ENCODE results near the gene MC2R.
A peak's percentile ranks its signal among the peaks of the same experiment; 100 is the strongest.

Gene MC2R

DNA sequence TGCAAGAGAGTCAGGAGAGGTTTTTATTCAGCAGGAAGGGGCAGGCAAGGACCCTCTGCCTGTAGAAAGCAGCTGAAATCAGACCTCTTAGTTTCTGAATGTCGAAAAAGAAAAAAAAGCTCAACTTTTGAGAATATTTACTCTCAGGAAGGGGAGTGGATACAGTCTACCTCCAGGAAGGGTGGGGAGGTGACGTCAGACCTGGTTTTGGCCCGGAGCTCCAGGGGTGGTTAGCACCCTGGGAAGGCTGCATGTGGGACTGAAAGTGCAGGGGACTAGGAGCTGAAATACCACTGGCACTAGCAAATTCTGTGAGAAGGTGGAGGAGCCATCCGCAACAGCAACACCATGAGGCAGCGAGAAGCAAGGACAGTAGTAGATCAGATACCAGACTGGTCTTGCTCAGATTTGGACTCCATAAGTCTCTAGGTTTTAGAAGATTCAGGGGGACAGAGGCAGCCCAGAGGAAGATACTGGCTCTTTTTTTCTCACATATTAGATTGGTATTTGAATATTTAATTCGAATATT is 19.8 kb downstream of the MC2R start:
- Histone ChIP-seq H3K27me3 (ENCODE audit: low read length) (no peaks in the 10 kb centered on the region), H4K20me1 (ENCODE audit: low read depth, low read length) (no peaks in the 10 kb centered on the region), H3K4me2 (ENCODE audit: low read depth, low read length, poor library complexity, severe bottlenecking) (no peak overlapping the region), H3K9ac (ENCODE audit: low read length) (no peak overlapping the region), H3K79me2 (ENCODE audit: insufficient read depth, low read length) (no peaks in the 10 kb centered on the region), H3K27ac (ENCODE audit: low read depth, low read length) (no peak overlapping the region), H2AFZ (ENCODE audit: low read depth, low read length, severe bottlenecking) (no peak overlapping the region), H3K9me3 (ENCODE audit: insufficient read depth, low read length) (no peaks in the 10 kb centered on the region), H3F3A (ENCODE audit: insufficient read depth) (no peaks in the 10 kb centered on the region), H3K9me2 (replicated peaks; ENCODE audit: insufficient read depth, low read length) (no peaks in the 10 kb centered on the region), H3K4me3 (ENCODE audit: insufficient read depth, low read length, poor library complexity, severe bottlenecking) (no peak overlapping the region), H3K36me3 (ENCODE audit: low read length) (no peaks in the 10 kb centered on the region)
- no peak for TF ChIP-seq EZH2phosphoT487 (conservative IDR thresholded peaks at IDR 0.05; ENCODE audit: low read length)
- TF ChIP-seq, protein P1, sequence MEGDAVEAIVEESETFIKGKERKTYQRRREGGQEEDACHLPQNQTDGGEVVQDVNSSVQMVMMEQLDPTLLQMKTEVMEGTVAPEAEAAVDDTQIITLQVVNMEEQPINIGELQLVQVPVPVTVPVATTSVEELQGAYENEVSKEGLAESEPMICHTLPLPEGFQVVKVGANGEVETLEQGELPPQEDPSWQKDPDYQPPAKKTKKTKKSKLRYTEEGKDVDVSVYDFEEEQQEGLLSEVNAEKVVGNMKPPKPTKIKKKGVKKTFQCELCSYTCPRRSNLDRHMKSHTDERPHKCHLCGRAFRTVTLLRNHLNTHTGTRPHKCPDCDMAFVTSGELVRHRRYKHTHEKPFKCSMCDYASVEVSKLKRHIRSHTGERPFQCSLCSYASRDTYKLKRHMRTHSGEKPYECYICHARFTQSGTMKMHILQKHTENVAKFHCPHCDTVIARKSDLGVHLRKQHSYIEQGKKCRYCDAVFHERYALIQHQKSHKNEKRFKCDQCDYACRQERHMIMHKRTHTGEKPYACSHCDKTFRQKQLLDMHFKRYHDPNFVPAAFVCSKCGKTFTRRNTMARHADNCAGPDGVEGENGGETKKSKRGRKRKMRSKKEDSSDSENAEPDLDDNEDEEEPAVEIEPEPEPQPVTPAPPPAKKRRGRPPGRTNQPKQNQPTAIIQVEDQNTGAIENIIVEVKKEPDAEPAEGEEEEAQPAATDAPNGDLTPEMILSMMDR (IDR thresholded peaks at IDR 0.05; ENCODE audit: insufficient read depth, low read length, poor library complexity, severe bottlenecking), result no peak

DNA sequence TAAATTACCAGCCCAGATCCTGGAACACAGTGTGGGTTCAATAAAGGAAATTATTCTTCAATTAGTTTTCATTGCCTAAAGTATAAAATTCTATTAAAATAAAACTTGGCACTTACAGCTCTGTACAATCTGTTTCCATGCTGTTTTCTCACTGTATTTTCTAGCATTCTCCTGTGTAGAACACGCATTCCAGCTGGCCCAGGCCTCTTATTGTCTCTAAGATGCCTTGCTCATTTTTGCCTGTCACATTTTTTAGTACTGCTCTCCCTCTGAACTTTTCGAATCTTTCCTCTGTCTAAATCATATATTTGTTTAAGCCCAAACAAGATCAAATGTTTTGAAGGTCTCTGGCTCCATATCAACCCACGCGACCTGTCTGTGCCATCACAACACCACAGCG is 20.8 kb downstream of the MC2R start:
- Histone ChIP-seq H3K9ac (ENCODE audit: low read length) (no peak overlapping the region), H2AFZ (ENCODE audit: low read depth, low read length, severe bottlenecking) (no peak overlapping the region), H3K27me3 (ENCODE audit: low read length) (no peaks in the 10 kb centered on the region), H3K4me2 (ENCODE audit: low read depth, low read length, poor library complexity, severe bottlenecking) (no peak overlapping the region), H3K79me2 (ENCODE audit: insufficient read depth, low read length) (no peaks in the 10 kb centered on the region), H4K20me1 (ENCODE audit: low read depth, low read length) (no peaks in the 10 kb centered on the region), H3K36me3 (ENCODE audit: low read length) (no peaks in the 10 kb centered on the region), H3F3A (ENCODE audit: insufficient read depth) (no peaks in the 10 kb centered on the region), H3K9me2 (replicated peaks; ENCODE audit: insufficient read depth, low read length) (no peaks in the 10 kb centered on the region), H3K27ac (ENCODE audit: low read depth, low read length) (no peak overlapping the region), H3K4me3 (ENCODE audit: insufficient read depth, low read length, poor library complexity, severe bottlenecking) (no peak overlapping the region), H3K9me3 (ENCODE audit: insufficient read depth, low read length) (no peaks in the 10 kb centered on the region)
- TF ChIP-seq, protein P1 (IDR thresholded peaks at IDR 0.05; ENCODE audit: insufficient read depth, low read length, poor library complexity, severe bottlenecking), result no peak
- no peak for TF ChIP-seq EZH2phosphoT487 (conservative IDR thresholded peaks at IDR 0.05; ENCODE audit: low read length)

DNA sequence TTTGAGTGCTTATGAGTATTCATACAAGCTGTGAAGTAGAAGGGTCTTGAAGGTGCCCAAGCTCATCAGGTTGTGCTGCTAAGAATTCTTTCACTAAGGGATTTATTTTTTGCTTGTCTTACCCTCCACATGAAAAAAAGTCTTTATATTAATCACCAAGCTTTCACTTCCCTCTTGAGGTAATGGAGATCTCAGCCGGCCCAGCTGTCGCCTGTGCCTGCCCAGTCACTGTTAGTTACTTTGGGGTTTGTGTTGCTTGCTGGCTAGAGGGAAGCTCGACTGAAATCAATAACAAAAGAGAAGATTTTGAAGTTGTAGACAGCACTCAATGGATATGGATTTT is 21.9 kb downstream of the MC2R start:
- H3K9me2 ChIP-seq (replicated peaks; ENCODE audit: insufficient read depth, low read length), result no peaks in the 10 kb centered on the region
- no peaks in the 10 kb centered on the region for H3F3A ChIP-seq (ENCODE audit: insufficient read depth)
- no peaks in the 10 kb centered on the region for H3K27me3 ChIP-seq (ENCODE audit: low read length)
- H4K20me1 ChIP-seq (ENCODE audit: low read depth, low read length), result no peaks in the 10 kb centered on the region
- TF ChIP-seq, protein P1 (IDR thresholded peaks at IDR 0.05; ENCODE audit: insufficient read depth, low read length, poor library complexity, severe bottlenecking), result no peak
- TF ChIP-seq EZH2phosphoT487 (conservative IDR thresholded peaks at IDR 0.05; ENCODE audit: low read length), result no peak
- no peaks in the 10 kb centered on the region for H3K79me2 ChIP-seq (ENCODE audit: insufficient read depth, low read length)
- H3K4me2 ChIP-seq (ENCODE audit: low read depth, low read length, poor library complexity, severe bottlenecking), result no peak overlapping the region
- H3K9me3 ChIP-seq (ENCODE audit: insufficient read depth, low read length), result no peaks in the 10 kb centered on the region
- H3K9ac ChIP-seq (ENCODE audit: low read length), result no peak overlapping the region
- H3K4me3 ChIP-seq (ENCODE audit: insufficient read depth, low read length, poor library complexity, severe bottlenecking), result no peak overlapping the region
- H2AFZ ChIP-seq (ENCODE audit: low read depth, low read length, severe bottlenecking), result peak overlapping the region; percentile 34
- no peaks in the 10 kb centered on the region for H3K36me3 ChIP-seq (ENCODE audit: low read length)
- H3K27ac ChIP-seq (ENCODE audit: low read depth, low read length), result no peak overlapping the region

Data from SU-DHL-6 (cell line).